OCI-LY1 (cell line): ENCODE measurements around the gene CPTP.

Experiments
- H2AFZ ChIP-seq: fragments of 200-600 bp; sonication (generic), shearing (Covaris generic); 2 replicates; pipeline ENCODE4 v1.6.0; 2014; ENCODE audit warnings: antibody characterized with exemption, mild to moderate bottlenecking, low read length
- H3F3A ChIP-seq: fragments of 200-600 bp; sonication (generic), shearing (Covaris generic); 2 replicates; pipeline ENCODE4 v1.6.0; 2014; ENCODE audit warnings: mild to moderate bottlenecking, antibody characterized with exemption, low read length, moderate library complexity; ENCODE audit not compliant: insufficient read depth
- H3K27ac ChIP-seq: fragments of 200-600 bp; sonication (generic); 2 replicates; pipeline ENCODE4 v1.5.1; 2014; ENCODE audit warnings: low read length, mixed run types, mild to moderate bottlenecking, low read depth; ENCODE audit not compliant: poor library complexity, severe bottlenecking
- H3K27me3 ChIP-seq: fragments of 200-600 bp; sonication (generic); 2 replicates; pipeline ENCODE4 v1.6.0; 2014; ENCODE audit warnings: antibody characterized with exemption, mild to moderate bottlenecking, low read length, moderate library complexity; ENCODE audit not compliant: insufficient read depth
- H3K36me3 ChIP-seq: fragments of 200-600 bp; sonication (generic); 2 replicates; pipeline ENCODE4 v1.6.1; 2014; ENCODE audit warnings: mild to moderate bottlenecking, antibody characterized with exemption, low read length, moderate library complexity, mixed read lengths; ENCODE audit not compliant: insufficient read depth
- H3K4me1 ChIP-seq: fragments of 200-600 bp; sonication (generic); 2 replicates; pipeline ENCODE4 v1.5.1; 2014; ENCODE audit warnings: mild to moderate bottlenecking, low read length, moderate library complexity; ENCODE audit not compliant: insufficient read depth, severe bottlenecking
- H3K4me2 ChIP-seq: fragments of 200-600 bp; sonication (generic), shearing (Covaris generic); 2 replicates; pipeline ENCODE4 v1.6.1; 2014; ENCODE audit warnings: low read length
- H3K4me3 ChIP-seq: fragments of 200-600 bp; sonication (generic); 2 replicates; pipeline ENCODE4 v1.5.1; 2014; ENCODE audit warnings: low read length, low read depth, mild to moderate bottlenecking, mixed read lengths; ENCODE audit not compliant: poor library complexity, severe bottlenecking
- H3K79me2 ChIP-seq: fragments of 200-600 bp; shearing (Covaris generic); 2 replicates; pipeline ENCODE4 v1.6.1; 2016; ENCODE audit warnings: mixed run types, low read length, mixed read lengths; ENCODE audit not compliant: insufficient read depth
- H3K9ac ChIP-seq: fragments of 200-600 bp; sonication (generic), shearing (Covaris generic); 2 replicates; pipeline ENCODE4 v1.6.1; 2014; ENCODE audit warnings: mild to moderate bottlenecking, low read length, mixed read lengths
- H3K9me2 ChIP-seq: fragments of 200-600 bp; sonication (generic), shearing (Covaris generic); 2 replicates; pipeline ENCODE4 v1.6.1; 2014; ENCODE audit warnings: low read depth, mild to moderate bottlenecking, low read length, mixed read lengths
- H3K9me3 ChIP-seq: fragments of 200-600 bp; shearing (Covaris generic); 2 replicates; pipeline ENCODE4 v1.6.1; 2014; ENCODE audit warnings: low read length, mixed read lengths
- H4K20me1 ChIP-seq: fragments of 200-600 bp; sonication (generic), shearing (Covaris generic); 2 replicates; pipeline ENCODE4 v1.6.0; 2016; ENCODE audit warnings: mild to moderate bottlenecking, low read length; ENCODE audit not compliant: insufficient read depth
- CTCF ChIP-seq: fragments of 200-600 bp; sonication (generic), shearing (Covaris generic); IDR thresholded peaks from 2 replicates; pipeline ENCODE4 v1.5.1; 2017; ENCODE audit warnings: mild to moderate bottlenecking, antibody characterized with exemption, low read length, moderate library complexity, mixed read lengths
- EZH2 ChIP-seq: fragments of 200-600 bp; sonication (generic), shearing (Covaris generic); IDR thresholded peaks from 2 replicates; pipeline ENCODE4 v1.8.0; 2017; ENCODE audit warnings: borderline replicate concordance, mixed run types, mild to moderate bottlenecking, antibody characterized with exemption, low read length, moderate library complexity, mixed read lengths

Gene CPTP

GRCh38 chr1:1320666-1321448, 3.7 kb upstream of the CPTP start:
- Histone ChIP-seq H4K20me1 (no peaks in the 10 kb centered on the region), H3K4me2 (no peak overlapping the region), H3K9me2 (no peaks in the 10 kb centered on the region), H3F3A (no peaks in the 10 kb centered on the region), H3K4me3 (no peak overlapping the region), H3K36me3 (peaks cover 52% of the 10 kb centered on the region), H3K9ac (no peak overlapping the region), H2AFZ (no peak overlapping the region), H3K4me1 (peaks cover 21% of the 10 kb centered on the region), H3K27ac (no peak overlapping the region), H3K9me3 (no peaks in the 10 kb centered on the region), H3K27me3 (no peaks in the 10 kb centered on the region), H3K79me2 (peaks cover 17% of the 10 kb centered on the region)
- no peak for TF ChIP-seq EZH2
- no peak for TF ChIP-seq CTCF

- Histone ChIP-seq H3K27ac (no peak overlapping the region), H3K27me3 (no peaks in the 10 kb centered on the region), H3K79me2 (peaks cover 17% of the 10 kb centered on the region), H3K4me2 (no peak overlapping the region), H2AFZ (no peak overlapping the region), H3K9ac (no peak overlapping the region), H3K9me3 (no peaks in the 10 kb centered on the region), H4K20me1 (no peaks in the 10 kb centered on the region), H3K4me1 (peaks cover 24% of the 10 kb centered on the region), H3K4me3 (no peak overlapping the region), H3K36me3 (peaks cover 46% of the 10 kb centered on the region), H3F3A (no peaks in the 10 kb centered on the region), H3K9me2 (no peaks in the 10 kb centered on the region)
- TF ChIP-seq CTCF (no peak), EZH2 (no peak)
These were observed 3.1 kb upstream of the CPTP start for GRCh38 chr1:1321477-1321876.

GRCh38 chr1:1322418-1322817, 2.2 kb upstream of the CPTP start:
- H3K36me3 ChIP-seq: peaks cover 41% of the 10 kb centered on the region
- H3K27ac ChIP-seq: no peak overlapping the region
- no peak overlapping the region for H2AFZ ChIP-seq
- peaks cover 17% of the 10 kb centered on the region for H3K79me2 ChIP-seq
- no peaks in the 10 kb centered on the region for H3K9me3 ChIP-seq
- no peak overlapping the region for H3K9ac ChIP-seq
- H3K27me3 ChIP-seq: no peaks in the 10 kb centered on the region
- TF ChIP-seq CTCF (no peak), EZH2 (no peak)
- no peaks in the 10 kb centered on the region for H4K20me1 ChIP-seq
- no peak overlapping the region for H3K4me3 ChIP-seq
- peaks cover 26% of the 10 kb centered on the region for H3K4me1 ChIP-seq
- no peaks in the 10 kb centered on the region for H3F3A ChIP-seq
- no peak overlapping the region for H3K4me2 ChIP-seq
- H3K9me2 ChIP-seq: no peaks in the 10 kb centered on the region
